RWPE1 (cell line): ENCODE data around the gene GSK3B.
"Not testable (repeated sequence)": the region's sequence is repeated elsewhere in the genome, so short reads cannot be mapped to it uniquely, and the experiment has no call there.

Experiments used
- CTCF ChIA-PET: fragments of 350-600 bp; sonication (Branson Sonifier 250); formaldehyde crosslinking; extraction: SDS; loops from one replicate; lab custom pipeline; 2021; lab: Yijun Ruan, JAX
- POLR2A ChIA-PET: fragments of 400-600 bp; formaldehyde crosslinking; extraction: SDS; loops from one replicate; lab custom pipeline; 2020; ENCODE audit warnings: antibody characterized with exemption; ENCODE audit not compliant: low non-redundant PET; lab: Yijun Ruan, JAX
- DNase-seq: peaks from one replicate; pipeline ENCODE4 v3.0.0; 2012; ENCODE audit warnings: low spot score
- H3K27ac ChIP-seq: fragments of 450-650 bp; 2 replicates; pipeline ENCODE4 v1.5.1; 2017
- TF ChIP-seq, protein P1 (sequence below): fragments of 450-650 bp; conservative IDR thresholded peaks from 2 replicates; pipeline ENCODE4 v1.5.1; 2017; ENCODE audit warnings: low read depth, mild to moderate bottlenecking

GSK3B gene

DNA sequence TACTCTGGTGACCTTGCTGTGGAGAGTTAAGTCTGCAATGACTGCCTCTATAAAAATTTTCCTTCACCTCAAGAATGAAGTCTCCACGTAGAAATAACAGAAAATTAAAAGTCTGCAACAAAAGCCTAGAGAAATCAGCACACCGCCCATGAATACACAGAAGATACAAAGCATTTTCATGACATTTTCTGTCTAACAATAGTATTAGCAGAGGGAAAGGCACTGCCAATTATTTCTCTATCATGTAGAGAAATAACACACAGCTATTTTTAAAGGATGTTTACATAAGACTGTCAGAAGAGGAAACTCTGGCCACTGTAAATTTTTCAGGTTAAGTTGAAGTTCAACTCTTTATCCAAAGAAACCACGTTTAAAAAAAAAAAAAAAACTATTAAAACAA is 80.8 kb downstream of the GSK3B start:
- CTCF ChIA-PET: no interaction called here
- POLR2A ChIA-PET: no interaction called here
- DNase-seq: no peak
- TF ChIP-seq, protein P1, sequence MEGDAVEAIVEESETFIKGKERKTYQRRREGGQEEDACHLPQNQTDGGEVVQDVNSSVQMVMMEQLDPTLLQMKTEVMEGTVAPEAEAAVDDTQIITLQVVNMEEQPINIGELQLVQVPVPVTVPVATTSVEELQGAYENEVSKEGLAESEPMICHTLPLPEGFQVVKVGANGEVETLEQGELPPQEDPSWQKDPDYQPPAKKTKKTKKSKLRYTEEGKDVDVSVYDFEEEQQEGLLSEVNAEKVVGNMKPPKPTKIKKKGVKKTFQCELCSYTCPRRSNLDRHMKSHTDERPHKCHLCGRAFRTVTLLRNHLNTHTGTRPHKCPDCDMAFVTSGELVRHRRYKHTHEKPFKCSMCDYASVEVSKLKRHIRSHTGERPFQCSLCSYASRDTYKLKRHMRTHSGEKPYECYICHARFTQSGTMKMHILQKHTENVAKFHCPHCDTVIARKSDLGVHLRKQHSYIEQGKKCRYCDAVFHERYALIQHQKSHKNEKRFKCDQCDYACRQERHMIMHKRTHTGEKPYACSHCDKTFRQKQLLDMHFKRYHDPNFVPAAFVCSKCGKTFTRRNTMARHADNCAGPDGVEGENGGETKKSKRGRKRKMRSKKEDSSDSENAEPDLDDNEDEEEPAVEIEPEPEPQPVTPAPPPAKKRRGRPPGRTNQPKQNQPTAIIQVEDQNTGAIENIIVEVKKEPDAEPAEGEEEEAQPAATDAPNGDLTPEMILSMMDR: no peak
- no peak overlapping the region for H3K27ac ChIP-seq

- DNase-seq, H3K27ac ChIP-seq, POLR2A ChIA-PET: not testable (repeated sequence)
- CTCF ChIA-PET: interaction anchor here (0.6 kb wide), 1 partner anchor 16 kb away, joined by 3 read pairs; no protein-coding TSS in a partner anchor
Observed at GRCh38 chr3:120005741-120006140, 88.5 kb downstream of the GSK3B start.

- peak overlapping the region; percentile 31; the same call in 1 of the 2 replicates for H3K27ac ChIP-seq
- CTCF ChIA-PET, DNase-seq, POLR2A ChIA-PET: not testable (repeated sequence)
Observed at GRCh38 chr3:120004008-120004498, 90.2 kb downstream of the GSK3B start.

DNA sequence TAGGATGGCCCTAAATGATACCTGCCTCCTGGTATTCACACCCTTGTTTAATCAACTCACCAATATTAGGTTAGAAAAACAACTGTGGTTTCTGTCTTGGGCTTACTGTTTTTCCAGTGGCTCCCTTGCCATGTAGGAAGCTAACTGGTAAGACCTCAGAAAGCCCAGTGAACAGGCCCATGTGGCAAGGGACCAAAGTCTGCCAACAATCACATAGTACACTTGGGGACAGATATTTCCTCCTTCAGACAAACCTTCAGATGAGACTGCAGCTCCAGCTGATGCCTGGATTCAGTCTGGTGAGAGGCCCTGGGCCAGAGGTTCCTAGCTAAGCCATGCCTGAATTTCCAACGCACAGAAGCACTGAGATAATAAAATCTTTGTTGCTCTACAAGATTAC is 96.1 kb downstream of the GSK3B start:
- no peak overlapping the region for H3K27ac ChIP-seq
- TF ChIP-seq, protein P1: no peak
- ChIA-PET CTCF (no interaction called here), POLR2A (no interaction called here)
- no peak for DNase-seq

GRCh38 chr3:119990888-119991287 is 103.4 kb downstream of the GSK3B start:
- ChIA-PET POLR2A (no interaction called here), CTCF (no interaction called here)
- H3K27ac ChIP-seq: no peak overlapping the region
- TF ChIP-seq, protein P1: no peak
- peak; percentile 27 for DNase-seq

DNA sequence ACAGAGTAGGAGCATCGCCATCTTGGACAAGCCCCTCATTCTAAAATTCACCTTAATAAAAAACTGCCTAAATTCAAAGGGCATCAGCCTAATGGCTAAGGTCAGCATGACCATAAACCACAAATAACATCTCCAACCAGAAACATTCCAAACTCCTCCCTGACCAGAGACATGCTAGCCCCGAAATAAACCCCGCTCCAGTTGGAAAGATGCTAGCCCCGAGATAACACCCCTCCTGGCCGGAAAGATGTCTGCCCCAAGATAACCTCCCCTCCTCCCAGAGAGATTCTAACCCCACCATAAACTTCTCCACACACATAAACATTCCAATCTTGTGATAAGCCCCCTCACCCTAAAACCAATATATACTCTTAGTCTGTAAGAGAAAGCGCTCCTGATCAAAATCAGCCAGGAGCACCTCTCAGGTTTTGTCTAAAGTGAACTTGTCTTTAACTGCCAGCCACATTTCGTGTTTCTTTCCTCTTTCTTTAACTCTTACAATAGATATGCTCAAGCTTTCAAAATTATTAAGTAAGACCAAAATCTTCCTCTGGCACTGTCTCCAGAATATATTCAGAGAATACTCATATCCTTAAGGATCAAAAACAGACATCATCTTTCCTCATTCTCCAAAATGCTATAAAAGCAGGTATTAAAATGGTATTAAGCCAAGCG is 104.1 kb downstream of the GSK3B start:
- no peak for DNase-seq
- H3K27ac ChIP-seq: no peak overlapping the region
- TF ChIP-seq, protein P1: no peak
- ChIA-PET CTCF (no interaction called here), POLR2A (no interaction called here)

- CTCF ChIA-PET, H3K27ac ChIP-seq, DNase-seq, POLR2A ChIA-PET: not testable (repeated sequence)
Observed at GRCh38 chr3:119986812-119987211, 107.4 kb downstream of the GSK3B start.

GRCh38 chr3:119981386-119981785 is 112.9 kb downstream of the GSK3B start:
- ChIA-PET CTCF (no interaction called here), POLR2A (no interaction called here)
- 0 out of 2 replicates have a peak overlapping the region, but pooled peaks have one; percentile 8 for H3K27ac ChIP-seq
- TF ChIP-seq, protein P1: no peak
- DNase-seq: no peak
